GM12872 (cell line): Measurements from ENCODE around the gene KCNAB3.

Experiments used
- TF ChIP-seq, protein P1 (sequence below): IDR thresholded peaks from 3 replicates; pipeline ENCODE4 v1.5.1; 2011; ENCODE audit warnings: low read depth, mild to moderate bottlenecking, low read length, moderate library complexity; ENCODE audit not compliant: insufficient read depth

KCNAB3 gene

DNA sequence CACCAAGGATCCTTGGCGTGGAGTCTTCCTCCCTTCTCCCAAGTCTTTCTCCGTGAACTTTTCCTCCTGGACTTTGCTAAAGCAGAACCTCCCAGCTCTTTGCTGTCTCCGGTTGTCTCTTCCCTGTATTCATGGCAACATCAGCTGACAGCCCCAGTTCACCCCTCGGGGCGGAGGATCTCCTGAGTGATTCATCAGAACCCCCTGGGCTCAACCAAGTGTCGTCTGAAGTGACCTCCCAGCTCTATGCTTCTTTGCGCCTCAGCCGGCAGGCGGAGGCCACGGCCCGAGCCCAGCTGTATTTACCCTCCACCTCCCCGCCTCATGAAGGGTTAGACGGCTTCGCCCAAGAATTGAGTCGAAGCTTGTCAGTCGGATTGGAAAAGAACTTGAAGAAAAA is 3.3 kb upstream of the KCNAB3 start:
- TF ChIP-seq, protein P1, sequence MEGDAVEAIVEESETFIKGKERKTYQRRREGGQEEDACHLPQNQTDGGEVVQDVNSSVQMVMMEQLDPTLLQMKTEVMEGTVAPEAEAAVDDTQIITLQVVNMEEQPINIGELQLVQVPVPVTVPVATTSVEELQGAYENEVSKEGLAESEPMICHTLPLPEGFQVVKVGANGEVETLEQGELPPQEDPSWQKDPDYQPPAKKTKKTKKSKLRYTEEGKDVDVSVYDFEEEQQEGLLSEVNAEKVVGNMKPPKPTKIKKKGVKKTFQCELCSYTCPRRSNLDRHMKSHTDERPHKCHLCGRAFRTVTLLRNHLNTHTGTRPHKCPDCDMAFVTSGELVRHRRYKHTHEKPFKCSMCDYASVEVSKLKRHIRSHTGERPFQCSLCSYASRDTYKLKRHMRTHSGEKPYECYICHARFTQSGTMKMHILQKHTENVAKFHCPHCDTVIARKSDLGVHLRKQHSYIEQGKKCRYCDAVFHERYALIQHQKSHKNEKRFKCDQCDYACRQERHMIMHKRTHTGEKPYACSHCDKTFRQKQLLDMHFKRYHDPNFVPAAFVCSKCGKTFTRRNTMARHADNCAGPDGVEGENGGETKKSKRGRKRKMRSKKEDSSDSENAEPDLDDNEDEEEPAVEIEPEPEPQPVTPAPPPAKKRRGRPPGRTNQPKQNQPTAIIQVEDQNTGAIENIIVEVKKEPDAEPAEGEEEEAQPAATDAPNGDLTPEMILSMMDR = peak; percentile 25; the same call in 1 of the 3 replicates

DNA sequence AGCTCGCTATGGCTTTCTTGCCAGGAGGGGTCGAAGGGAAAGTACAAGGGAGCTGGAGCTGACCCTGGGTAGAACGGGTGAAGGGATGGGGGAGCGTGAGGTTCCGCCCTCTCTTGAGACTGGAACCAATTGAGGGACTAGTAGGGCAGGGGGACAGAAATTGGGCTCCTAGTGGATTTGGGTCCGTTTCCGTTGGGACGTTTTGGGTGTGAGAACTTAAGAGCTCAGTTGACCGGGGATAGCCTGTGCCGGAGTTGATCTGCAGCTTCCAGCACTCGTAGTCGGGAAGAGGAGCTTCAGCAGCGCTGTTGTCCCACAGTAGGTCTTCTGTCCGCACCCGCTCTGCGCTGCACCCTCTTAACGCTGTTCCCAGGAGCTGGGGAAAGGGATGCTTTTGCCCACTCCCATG is 2.8 kb upstream of the KCNAB3 start:
- TF ChIP-seq, protein P1 = no peak

GRCh38 chr17:7931709-7932482 is 2.2 kb upstream of the KCNAB3 start, which contains the start of the genes CNTROB and TRAPPC1:
TSS of gene CNTROB (plus strand) at chr17:7932206. CDS start at chr17:7933080, 874 bp downstream.
TSS of gene TRAPPC1 (minus strand) at chr17:7931946. CDS start at chr17:7931829, 117 bp downstream.
- TF ChIP-seq, protein P1 = no peak

DNA sequence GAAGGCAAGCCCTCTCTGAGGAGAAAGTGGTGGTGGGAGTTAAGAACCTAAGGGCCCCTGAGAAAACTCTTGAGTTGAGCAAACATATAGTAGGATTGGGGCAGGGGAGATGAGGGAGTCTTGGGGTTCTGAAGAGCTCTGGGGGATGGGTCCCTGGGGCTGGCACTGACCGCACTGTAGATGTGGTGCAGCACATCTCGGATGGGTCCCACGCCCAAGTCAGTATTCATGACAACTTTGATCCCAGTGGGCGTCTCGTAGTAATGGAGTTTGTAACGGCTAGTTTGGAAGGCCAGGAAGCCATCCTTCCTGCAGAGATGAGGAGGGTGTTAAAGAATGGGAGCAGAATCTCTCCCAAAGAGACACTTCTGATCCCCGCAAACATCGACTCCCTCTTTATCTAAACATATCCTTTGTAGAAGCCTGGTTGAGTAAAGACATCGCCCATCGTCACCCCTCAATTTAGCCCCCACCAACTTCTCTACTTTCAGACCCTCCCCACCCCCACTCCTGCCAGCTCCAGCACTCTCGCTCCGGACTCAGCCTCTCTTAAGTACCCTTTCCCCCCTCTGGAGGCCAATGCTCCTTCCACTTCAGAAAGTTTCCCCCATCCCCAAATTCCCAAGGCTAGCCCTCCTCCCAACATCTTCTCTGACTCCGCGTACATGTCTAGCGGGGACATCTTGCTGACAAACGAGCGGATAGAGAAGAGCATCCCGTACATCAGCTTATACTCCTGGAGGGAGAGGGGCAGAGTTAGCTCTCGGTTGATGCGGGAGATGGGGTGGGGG is 1.4 kb upstream of the KCNAB3 start:
- TF ChIP-seq, protein P1 = no peak

DNA sequence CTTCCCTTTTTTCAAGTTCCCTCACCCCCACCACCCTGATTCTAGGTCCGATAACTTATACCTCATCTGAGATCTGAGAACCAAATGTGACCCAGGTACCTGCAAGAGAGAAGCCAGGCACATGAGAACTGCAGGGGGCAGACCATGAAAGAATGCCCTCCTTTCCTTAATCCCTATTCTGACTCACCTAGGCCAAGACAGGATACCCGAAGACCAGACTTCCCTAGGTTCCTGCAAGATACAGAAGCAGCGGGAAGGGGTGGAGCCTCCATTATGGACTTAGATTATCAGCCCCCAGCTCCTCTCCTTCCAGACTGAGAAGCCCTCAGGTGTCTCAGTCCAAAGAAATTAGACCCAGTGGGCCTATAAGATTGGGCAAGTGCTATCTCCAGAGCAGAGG is 2.1 kb downstream of the KCNAB3 start:
- TF ChIP-seq, protein P1 = no peak

GRCh38 chr17:7922845-7923628 is 6.6 kb downstream of the KCNAB3 start:
- TF ChIP-seq, protein P1 = no peak
